K562 (cell line): ENCODE measurements around the gene HEMGN. TPM values are rescaled to one million over a fixed set of nuclear protein-coding genes. Genes with fewer than 3 reads are reported as not detected.

Experiments used
- FIP1L1 ChIP-seq: fragments of 200-400 bp; formaldehyde crosslinking; IDR thresholded peaks from 2 replicates; pipeline ENCODE4 v1.6.1; 2018; ENCODE audit warnings: mild to moderate bottlenecking, low read depth, low read length; ENCODE audit not compliant: poor library complexity, severe bottlenecking
- FOXA3 ChIP-seq, 2 experiments: fragments of 450-650 bp in 1 of 2; sonication (generic) in 1 of 2; formaldehyde crosslinking; IDR thresholded peaks in 1 of 2; conservative IDR thresholded peaks in 1 of 2; 2 replicates each; pipeline versions ENCODE4 v1.4.0 to v1.8.0; 2020 to 2022; ENCODE audit warnings: mild to moderate bottlenecking in 2 of 2, missing genetic modification reagents in 1 of 2
- IRF1 ChIP-seq: sonication (generic); formaldehyde crosslinking; IDR thresholded peaks from 2 replicates; pipeline ENCODE4 v1.8.0; 2022; ENCODE audit warnings: missing genetic modification reagents, mild to moderate bottlenecking, borderline replicate concordance
- MGA ChIP-seq: fragments of 450-650 bp; IDR thresholded peaks from 2 replicates; pipeline ENCODE4 v1.6.1; 2016; ENCODE audit warnings: mild to moderate bottlenecking, moderate library complexity
- polyA plus RNA-seq, 8 experiments: library from polyadenylated mRNA; depleted of rRNA in 4 of 8; stranded (reverse) in 5 of 8; unstranded in 3 of 8; fragments of >200 nt; fragmentation: Nextera tagmentation in 2 of 8; fragmentation: Illumina TruSeq in 1 of 8; extraction: Ambion mirVana in 2 of 8; extraction: Trizol in 1 of 8; gene quantifications; 2 replicates each; pipeline versions ENCODE4 v1.2.1 to v1.2.3, GENCODE V29; 2011 to 2014; ENCODE audit warnings: inconsistent platforms in 1 of 8, missing spikeins in 1 of 8
- total RNA-seq, 7 experiments: library from RNA; depleted of rRNA in 6 of 7; stranded (reverse); fragments of >200 nt in 6 of 7; fragmentation: Illumina TruSeq in 2 of 7; extraction: Trizol in 2 of 7; gene quantifications; 2 replicates each; pipeline versions ENCODE4 v1.2.1 to v1.2.3, GENCODE V29; 2011 to 2021; ENCODE audit warnings: low replicate concordance in 1 of 7

HEMGN gene
- total and polyA plus RNA-seq, 9 of the 15 experiments (the other 6 are each of a cell fraction or from before 2014, with no cell fraction given) = 56.3 to 258 (median 137) TPM

GRCh38 chr9:97895695-97896332, 42.2 kb downstream of the HEMGN start (continued):
- no peak for TF ChIP-seq MGA
- TF ChIP-seq FIP1L1 = no peak
- no peak for TF ChIP-seq IRF1 (CRISPR knock-in tag)
- 0 out of 4 replicates have a peak, but pooled peaks of 1 of the 2 experiments have one; percentile 28 for TF ChIP-seq FOXA3 (CRISPR knock-in tag; conservative IDR thresholded peaks at IDR 0.05 in 1 of 2, IDR thresholded peaks at IDR 0.05 in 1 of 2)
